Gastrocnemius medialis (tissue), 4 donors: ENCODE measurements around the gene PGC.
A peak's percentile ranks its signal among the peaks of the same experiment; 100 is the strongest.

ENCODE experiments used
- POLR2A ChIP-seq, 2 donors: fragments of 450-650 bp; IDR thresholded peaks; one replicate each; pipeline ENCODE4 v1.6.1; 2017; ENCODE audit warnings: antibody characterized with exemption in 2 of 2, mild to moderate bottlenecking in 2 of 2, moderate library complexity in 2 of 2
- TF ChIP-seq, protein P1 (sequence below), 5 experiments: fragments of 450-650 bp in 3 of 5; fragments of 200-600 bp in 2 of 5; sonication (generic) in 2 of 5; IDR thresholded peaks in 4 of 5; conservative IDR thresholded peaks in 1 of 5; 1 replicate in 4 of 5; 2 replicates in 1 of 5; pipeline ENCODE4 v1.5.1; 2016 to 2019; ENCODE audit warnings: antibody characterized with exemption in 5 of 5, mild to moderate bottlenecking in 3 of 5, moderate library complexity in 3 of 5

DNA sequence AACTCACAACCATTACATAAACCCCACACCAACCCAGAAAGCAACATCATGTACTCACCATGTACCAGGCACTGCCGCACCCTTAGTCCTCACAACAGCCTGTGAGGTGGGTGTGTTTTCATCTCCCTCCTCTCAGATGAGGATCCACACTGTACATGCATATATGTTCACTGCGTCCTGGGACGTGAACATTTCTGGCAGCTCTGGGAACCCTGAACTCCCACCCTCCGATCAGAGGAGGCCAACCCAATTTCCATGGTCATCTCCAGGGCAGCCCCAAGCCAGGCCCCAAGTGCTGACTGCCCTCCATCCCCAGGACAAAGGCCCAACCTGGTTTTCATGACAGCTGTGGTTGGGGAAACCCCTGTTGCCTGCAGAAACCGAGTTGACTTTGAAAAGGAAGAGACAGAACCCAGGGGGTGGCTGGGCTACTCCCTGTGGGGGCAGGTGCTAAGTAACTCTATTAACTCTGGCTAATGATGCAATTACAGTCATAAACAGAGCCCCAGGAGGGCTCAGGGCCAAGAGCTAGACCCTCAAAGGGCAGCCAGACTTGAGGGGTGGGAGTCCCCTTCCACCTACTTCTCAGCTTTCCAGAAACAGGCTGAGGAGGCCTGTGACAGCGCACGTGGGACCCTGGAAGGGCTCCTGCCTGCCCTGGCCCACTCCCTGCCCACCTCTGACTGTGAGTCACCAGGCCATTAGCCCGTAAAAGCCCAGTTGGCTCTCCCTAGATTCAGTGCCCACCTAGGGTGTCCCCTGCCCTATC, 14.4 kb downstream of the PGC start:
- TF ChIP-seq, protein P1, sequence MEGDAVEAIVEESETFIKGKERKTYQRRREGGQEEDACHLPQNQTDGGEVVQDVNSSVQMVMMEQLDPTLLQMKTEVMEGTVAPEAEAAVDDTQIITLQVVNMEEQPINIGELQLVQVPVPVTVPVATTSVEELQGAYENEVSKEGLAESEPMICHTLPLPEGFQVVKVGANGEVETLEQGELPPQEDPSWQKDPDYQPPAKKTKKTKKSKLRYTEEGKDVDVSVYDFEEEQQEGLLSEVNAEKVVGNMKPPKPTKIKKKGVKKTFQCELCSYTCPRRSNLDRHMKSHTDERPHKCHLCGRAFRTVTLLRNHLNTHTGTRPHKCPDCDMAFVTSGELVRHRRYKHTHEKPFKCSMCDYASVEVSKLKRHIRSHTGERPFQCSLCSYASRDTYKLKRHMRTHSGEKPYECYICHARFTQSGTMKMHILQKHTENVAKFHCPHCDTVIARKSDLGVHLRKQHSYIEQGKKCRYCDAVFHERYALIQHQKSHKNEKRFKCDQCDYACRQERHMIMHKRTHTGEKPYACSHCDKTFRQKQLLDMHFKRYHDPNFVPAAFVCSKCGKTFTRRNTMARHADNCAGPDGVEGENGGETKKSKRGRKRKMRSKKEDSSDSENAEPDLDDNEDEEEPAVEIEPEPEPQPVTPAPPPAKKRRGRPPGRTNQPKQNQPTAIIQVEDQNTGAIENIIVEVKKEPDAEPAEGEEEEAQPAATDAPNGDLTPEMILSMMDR (IDR thresholded peaks at IDR 0.05 in 4 of 5, conservative IDR thresholded peaks at IDR 0.05 in 1 of 5): no peak
- TF ChIP-seq POLR2A (IDR thresholded peaks at IDR 0.05): peak; percentile 34 to 49
